Measurements from ENCODE around the gene BAZ2A. TPM values are rescaled to one million over a fixed set of nuclear protein-coding genes. Genes with fewer than 3 reads are reported as not detected.

BAZ2A gene
- total RNA-seq (2022; extraction: Qiagen RNA extraction; ENCODE audit: low read depth): 25.8 to 43.7 TPM (median 39.2 TPM) in 5 replicates

GRCh38 chr12:56630180-56630632 lies at the start of gene BAZ2A:
BAZ2A (minus strand) TSS chr12:56630326; CDS start chr12:56617530, 12,796 bp downstream.

GRCh38 chr12:56645717-56646446 lies 15.8 kb upstream of the BAZ2A start, which contains the start of gene ATP5F1B:
ATP5F1B (minus strand) TSS chr12:56645984; CDS start chr12:56645963, 21 bp downstream.

Other genes with a start within 250 kb of the BAZ2A start
- gene TIMELESS, start 180.9 kb downstream of the BAZ2A start, total RNA-seq (2022; extraction: Qiagen RNA extraction; ENCODE audit: low read depth): 33.4 to 39.1 TPM (median 36.7 TPM) in 5 replicates
- not detected in 5 replicates for gene MIP, start 175.7 kb downstream of the BAZ2A start, total RNA-seq (2022; extraction: Qiagen RNA extraction; ENCODE audit: low read depth)
- 1.6 to 2.1 TPM (median 1.9 TPM) in 5 replicates for gene SPRYD4, start 161.7 kb downstream of the BAZ2A start, total RNA-seq (2022; extraction: Qiagen RNA extraction; ENCODE audit: low read depth)
- gene GLS2, start 142.2 kb downstream of the BAZ2A start, total RNA-seq (2022; extraction: Qiagen RNA extraction; ENCODE audit: low read depth): 0.09 to 0.76 TPM (median 0.16 TPM) in 5 replicates
- 10.4 to 14.5 TPM (median 13.6 TPM) in 5 replicates for gene RBMS2, start 108.5 kb downstream of the BAZ2A start, total RNA-seq (2022; extraction: Qiagen RNA extraction; ENCODE audit: low read depth)
- 773 to 1,102 TPM (median 887 TPM) in 5 replicates for gene ATP5F1B, start 15.7 kb upstream of the BAZ2A start, total RNA-seq (2022; extraction: Qiagen RNA extraction; ENCODE audit: low read depth)
- 245 to 446 TPM (median 429 TPM) in 5 replicates for gene PTGES3, start 58.0 kb upstream of the BAZ2A start, total RNA-seq (2022; extraction: Qiagen RNA extraction; ENCODE audit: low read depth)
- 1,520 to 2,027 TPM (median 1,634 TPM) in 5 replicates for gene NACA, start 95.0 kb upstream of the BAZ2A start, total RNA-seq (2022; extraction: Qiagen RNA extraction; ENCODE audit: low read depth)
- gene PRIM1, start 122.0 kb upstream of the BAZ2A start, total RNA-seq (2022; extraction: Qiagen RNA extraction; ENCODE audit: low read depth): 21.8 to 29.8 TPM (median 28.1 TPM) in 5 replicates
- 0.51 to 2.1 TPM (median 1.7 TPM) in 5 replicates for gene HSD17B6, start 133.0 kb upstream of the BAZ2A start, total RNA-seq (2022; extraction: Qiagen RNA extraction; ENCODE audit: low read depth)

All from A549 treated with RU486 at 1 μM for 4 hours (cell line).